ENCODE data around the gene CXCR1.

The CXCR1 gene

GRCh38 chr2:218168016-218168415 is 1.3 kb upstream of the CXCR1 start:
- TF ChIP-seq, protein P1, sequence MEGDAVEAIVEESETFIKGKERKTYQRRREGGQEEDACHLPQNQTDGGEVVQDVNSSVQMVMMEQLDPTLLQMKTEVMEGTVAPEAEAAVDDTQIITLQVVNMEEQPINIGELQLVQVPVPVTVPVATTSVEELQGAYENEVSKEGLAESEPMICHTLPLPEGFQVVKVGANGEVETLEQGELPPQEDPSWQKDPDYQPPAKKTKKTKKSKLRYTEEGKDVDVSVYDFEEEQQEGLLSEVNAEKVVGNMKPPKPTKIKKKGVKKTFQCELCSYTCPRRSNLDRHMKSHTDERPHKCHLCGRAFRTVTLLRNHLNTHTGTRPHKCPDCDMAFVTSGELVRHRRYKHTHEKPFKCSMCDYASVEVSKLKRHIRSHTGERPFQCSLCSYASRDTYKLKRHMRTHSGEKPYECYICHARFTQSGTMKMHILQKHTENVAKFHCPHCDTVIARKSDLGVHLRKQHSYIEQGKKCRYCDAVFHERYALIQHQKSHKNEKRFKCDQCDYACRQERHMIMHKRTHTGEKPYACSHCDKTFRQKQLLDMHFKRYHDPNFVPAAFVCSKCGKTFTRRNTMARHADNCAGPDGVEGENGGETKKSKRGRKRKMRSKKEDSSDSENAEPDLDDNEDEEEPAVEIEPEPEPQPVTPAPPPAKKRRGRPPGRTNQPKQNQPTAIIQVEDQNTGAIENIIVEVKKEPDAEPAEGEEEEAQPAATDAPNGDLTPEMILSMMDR (IDR thresholded peaks at IDR 0.05; ENCODE audit: control insufficient read depth, extremely low read depth, insufficient read depth): no peak

GRCh38 chr2:218162814-218163213 is 3.9 kb downstream of the CXCR1 start:
- no peak overlapping the region for H3K4me3 ChIP-seq (ENCODE audit: low read depth, low read length)
- no peak for DNase-seq (ENCODE audit: low read depth)
- TF ChIP-seq, protein P1 (IDR thresholded peaks at IDR 0.05; ENCODE audit: control insufficient read depth, extremely low read depth, insufficient read depth): no peak

More at GRCh38 chr2:218168016-218168415, 1.3 kb upstream of the CXCR1 start:
- DNase-seq (ENCODE audit: low read depth): no peak
- no peak overlapping the region for H3K4me3 ChIP-seq (ENCODE audit: low read depth, low read length)

DNA sequence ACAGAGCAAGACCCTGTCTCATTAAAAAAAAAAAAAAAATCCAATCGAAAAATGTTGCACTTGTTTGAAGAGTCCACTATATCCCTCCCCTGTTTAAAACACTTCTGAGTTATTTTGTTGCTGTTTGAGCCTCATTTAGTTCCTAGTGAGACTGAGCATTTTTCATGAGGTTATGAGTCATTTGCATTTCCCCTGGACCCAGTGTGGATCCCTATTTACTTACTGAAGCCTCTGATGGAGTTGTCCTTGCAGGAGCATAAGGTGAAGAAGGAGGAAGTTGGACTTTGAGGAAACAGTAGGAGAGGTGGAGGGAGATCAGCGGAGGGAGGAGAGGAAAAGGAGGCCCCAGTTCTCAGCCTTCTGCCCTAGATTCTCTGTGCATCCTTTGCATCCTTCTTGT is 5.1 kb downstream of the CXCR1 start:
- DNase-seq (ENCODE audit: low read depth): no peak
- TF ChIP-seq, protein P1 (IDR thresholded peaks at IDR 0.05; ENCODE audit: control insufficient read depth, extremely low read depth, insufficient read depth): no peak
- H3K4me3 ChIP-seq (ENCODE audit: low read depth, low read length): no peak overlapping the region

GRCh38 chr2:218155953-218156479 is 10.7 kb downstream of the CXCR1 start:
- H3K4me3 ChIP-seq (ENCODE audit: low read depth, low read length): no peak overlapping the region

DNA sequence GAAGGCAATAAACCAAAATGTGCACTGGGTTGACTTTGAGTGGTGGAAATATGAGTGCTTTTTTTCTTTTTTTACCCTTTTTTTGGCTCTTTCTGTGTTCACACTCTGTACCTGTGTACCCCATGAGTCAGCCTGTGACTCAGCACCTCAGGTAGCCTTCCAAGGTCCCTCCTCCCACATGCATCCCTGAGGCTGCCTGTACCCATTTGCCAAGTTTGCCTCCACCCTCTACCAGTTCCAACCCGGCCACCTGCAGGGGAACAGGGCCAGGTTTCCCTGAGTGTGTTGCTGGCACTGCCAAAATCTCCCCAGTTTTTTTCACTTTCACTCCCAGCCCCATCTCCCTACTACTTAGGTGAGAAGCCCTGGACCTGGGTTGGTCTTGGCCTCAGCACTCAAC is 14.0 kb downstream of the CXCR1 start:
- TF ChIP-seq, protein P1 (IDR thresholded peaks at IDR 0.05; ENCODE audit: control insufficient read depth, extremely low read depth, insufficient read depth): no peak
- DNase-seq (ENCODE audit: low read depth): no peak
- no peak overlapping the region for H3K4me3 ChIP-seq (ENCODE audit: low read depth, low read length)

More at GRCh38 chr2:218155953-218156479, 10.7 kb downstream of the CXCR1 start:
- no peak for DNase-seq (ENCODE audit: low read depth)
- TF ChIP-seq, protein P1 (IDR thresholded peaks at IDR 0.05; ENCODE audit: control insufficient read depth, extremely low read depth, insufficient read depth): no peak

DNA sequence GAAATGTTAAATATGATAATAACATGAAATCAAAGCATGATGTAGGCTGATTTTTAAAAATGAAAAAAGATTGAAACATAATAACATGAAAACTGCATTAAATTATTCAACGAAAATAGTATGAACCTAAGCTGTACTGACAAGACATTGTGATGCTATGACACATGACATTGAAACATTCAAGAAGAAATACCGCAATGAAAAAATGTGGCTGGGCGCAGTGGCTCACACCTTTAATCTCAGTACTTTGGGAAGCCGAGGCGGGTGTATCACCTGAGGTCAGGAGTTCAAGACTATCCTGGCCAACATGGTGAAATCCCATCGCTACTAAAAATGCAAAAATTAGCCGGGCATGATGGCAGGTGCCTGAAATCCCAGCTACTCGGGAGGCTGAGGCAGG is 14.6 kb downstream of the CXCR1 start:
- TF ChIP-seq, protein P1 (IDR thresholded peaks at IDR 0.05; ENCODE audit: control insufficient read depth, extremely low read depth, insufficient read depth): no peak
- no peak for DNase-seq (ENCODE audit: low read depth)
- H3K4me3 ChIP-seq (ENCODE audit: low read depth, low read length): no peak overlapping the region

DNA sequence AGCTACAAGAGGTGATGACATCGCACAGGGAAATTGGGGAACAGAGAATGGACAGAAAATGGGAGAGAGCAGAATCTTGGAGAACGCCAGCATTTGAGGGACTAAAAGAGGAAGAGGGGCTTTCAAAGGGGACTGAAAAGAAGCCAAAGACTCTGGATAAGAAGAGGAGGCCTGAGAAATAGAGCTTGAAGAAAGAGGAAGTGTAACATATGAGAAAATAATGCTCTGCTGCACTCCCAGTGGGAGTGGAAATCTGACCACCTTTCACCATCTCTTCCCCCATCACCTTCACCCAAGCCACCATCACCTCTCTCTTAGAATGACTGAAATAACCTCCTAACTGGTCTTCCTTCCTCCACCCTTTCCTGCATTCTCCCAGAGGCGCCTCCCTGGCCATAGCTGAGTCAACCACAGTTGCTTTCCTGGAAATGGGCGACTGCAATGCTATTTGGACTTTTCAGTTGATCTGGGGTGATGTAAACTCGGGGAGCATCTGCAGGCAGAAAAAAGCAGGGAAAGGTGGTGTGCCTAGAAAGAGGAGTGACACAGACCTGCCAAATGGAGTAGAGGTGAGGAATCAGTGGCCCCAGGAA is 16.8 kb downstream of the CXCR1 start:
- DNase-seq (ENCODE audit: low read depth): no peak
- no peak overlapping the region for H3K4me3 ChIP-seq (ENCODE audit: low read depth, low read length)
- TF ChIP-seq, protein P1 (IDR thresholded peaks at IDR 0.05; ENCODE audit: control insufficient read depth, extremely low read depth, insufficient read depth): no peak
